GM20000 (cell line): ENCODE results near the gene SNED1.

ENCODE experiments used
- DNase-seq: peaks from one replicate; pipeline ENCODE4 v3.0.0; 2012; ENCODE audit warnings: low spot score
- CTCF ChIP-seq: IDR thresholded peaks from 2 replicates; pipeline ENCODE4 v1.5.1; 2012; ENCODE audit warnings: mild to moderate bottlenecking, control low read depth; ENCODE audit errors: extremely low read depth, missing control alignments

The SNED1 gene

DNA sequence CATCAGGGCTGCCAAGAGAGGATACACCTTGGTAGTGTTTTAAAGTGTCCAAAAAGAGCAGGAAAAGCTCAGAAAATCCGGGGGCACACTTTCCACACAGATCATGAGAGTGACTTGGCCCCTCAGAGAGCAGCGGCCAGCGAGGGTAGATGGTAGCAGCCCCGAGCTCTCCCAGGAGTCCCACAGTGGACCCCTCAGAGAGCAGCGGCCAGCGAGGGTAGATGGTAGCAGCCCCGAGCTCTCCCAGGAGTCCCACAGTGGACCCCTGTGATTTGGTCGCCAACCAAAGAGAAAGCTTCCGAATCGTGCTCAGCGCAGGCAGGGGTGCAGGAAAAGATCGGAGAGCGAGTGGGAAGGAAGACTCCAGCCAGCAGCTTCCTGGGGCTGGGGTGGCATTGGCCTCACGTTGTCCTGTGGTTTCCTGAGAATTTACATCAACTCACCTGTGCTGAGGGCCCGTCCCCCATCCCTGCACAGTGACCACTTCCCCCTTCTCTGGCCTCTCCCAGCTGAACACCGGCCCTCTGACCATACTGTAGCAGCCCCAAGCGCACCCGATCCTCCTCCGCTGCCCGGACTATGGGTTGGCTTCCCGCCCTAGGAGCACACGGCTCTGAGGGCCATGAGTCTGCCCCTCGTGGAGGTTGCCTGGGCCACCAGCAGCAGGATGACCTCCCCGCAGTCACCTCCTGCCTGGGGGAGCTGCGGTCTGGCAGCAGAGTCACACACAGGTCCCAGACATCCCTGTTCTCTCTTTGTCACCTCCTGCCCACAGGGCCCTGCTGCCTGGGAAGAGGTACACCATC is 69.9 kb downstream of the SNED1 start:
- DNase-seq = no peak
- TF ChIP-seq CTCF = no peak

GRCh38 chr2:241068942-241069810 is 70.8 kb downstream of the SNED1 start:
- DNase-seq = no peak
- TF ChIP-seq CTCF = no peak

- DNase-seq = no peak
- TF ChIP-seq CTCF = no peak
Measured at GRCh38 chr2:241069821-241070281, 71.4 kb downstream of the SNED1 start.

DNA sequence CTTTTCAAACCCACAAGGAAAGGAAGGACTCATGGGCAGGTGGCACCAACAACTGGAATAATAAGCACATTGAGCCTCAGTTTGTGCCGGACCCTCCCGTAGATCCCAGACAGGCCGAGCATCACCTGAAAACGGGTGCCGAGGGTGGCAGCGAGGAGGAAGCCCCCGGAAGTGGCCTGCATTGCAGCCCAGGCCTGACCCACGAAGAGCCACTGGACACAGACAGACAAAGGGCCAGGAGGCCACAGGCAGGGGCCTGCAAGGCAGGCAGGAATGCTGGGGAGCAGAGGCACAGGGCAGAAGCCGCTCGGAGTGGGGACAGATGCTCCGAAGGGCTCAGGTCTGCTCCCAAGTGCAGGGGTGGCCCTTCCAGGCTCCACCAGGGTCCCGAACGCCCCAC is 71.9 kb downstream of the SNED1 start:
- no peak for DNase-seq
- no peak for TF ChIP-seq CTCF

GRCh38 chr2:241070811-241071676 is 72.6 kb downstream of the SNED1 start:
- DNase-seq = no peak
- no peak for TF ChIP-seq CTCF

- TF ChIP-seq CTCF = no peak
- DNase-seq = no peak
Measured at GRCh38 chr2:241071677-241072111, 73.3 kb downstream of the SNED1 start.
